Measurements from ENCODE around the gene DLGAP1.

Gene DLGAP1

DNA sequence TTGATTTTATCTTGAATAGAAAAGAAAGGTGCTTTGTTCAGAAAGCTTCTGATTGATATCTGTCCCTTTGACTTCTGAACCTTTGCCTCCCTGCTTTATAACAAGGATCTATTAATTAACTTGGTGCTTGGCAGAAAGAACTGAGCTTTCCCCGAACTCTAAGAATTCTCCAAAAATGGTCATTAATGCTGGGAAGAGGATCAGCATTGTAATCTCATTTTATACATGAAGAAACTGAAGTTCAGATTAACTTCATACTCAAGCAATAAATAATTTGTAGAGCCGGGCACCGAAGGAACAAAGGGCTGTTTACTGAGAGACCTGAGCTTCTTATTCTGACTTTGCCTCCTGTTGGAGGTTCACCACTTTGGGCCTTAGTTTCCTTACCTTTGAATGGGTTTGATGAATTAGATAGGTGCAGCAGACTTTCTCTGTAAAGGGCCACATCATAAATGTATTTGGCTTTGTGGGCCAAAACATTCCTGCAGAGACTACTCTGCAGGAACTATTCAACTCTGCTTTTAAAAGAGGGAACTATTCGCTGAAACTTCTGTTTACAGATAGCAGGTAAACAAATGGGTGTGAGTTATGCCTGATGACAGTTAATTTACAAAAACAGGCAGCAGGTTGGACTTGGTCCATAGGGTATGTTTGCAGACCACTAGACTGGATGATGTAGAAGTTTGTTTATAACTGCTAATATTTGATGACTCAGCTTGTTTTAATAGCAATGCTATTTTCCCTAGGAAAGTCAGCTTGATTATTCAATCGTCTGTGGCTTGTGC lies 732.3 kb downstream of the DLGAP1 start:
- H3K4me1 ChIP-seq (ENCODE audit: control insufficient read depth, insufficient read depth, low read length): peaks cover 29% of the 10 kb centered on the region
- no peak overlapping the region for H3K9ac ChIP-seq (ENCODE audit: low read depth, low read length)
- no peak overlapping the region for H3K4me3 ChIP-seq (ENCODE audit: low read depth, low read length)
- no peaks in the 10 kb centered on the region for H3K36me3 ChIP-seq (ENCODE audit: control insufficient read depth, insufficient read depth, low read length)
- peak overlapping the region; percentile 17 for H3K27ac ChIP-seq (ENCODE audit: low read depth, low read length)
- no peaks in the 10 kb centered on the region for H3K9me3 ChIP-seq (ENCODE audit: control insufficient read depth, insufficient read depth, low read length)
- no peaks in the 10 kb centered on the region for H3K27me3 ChIP-seq (ENCODE audit: control insufficient read depth, insufficient read depth, low read length)

DNA sequence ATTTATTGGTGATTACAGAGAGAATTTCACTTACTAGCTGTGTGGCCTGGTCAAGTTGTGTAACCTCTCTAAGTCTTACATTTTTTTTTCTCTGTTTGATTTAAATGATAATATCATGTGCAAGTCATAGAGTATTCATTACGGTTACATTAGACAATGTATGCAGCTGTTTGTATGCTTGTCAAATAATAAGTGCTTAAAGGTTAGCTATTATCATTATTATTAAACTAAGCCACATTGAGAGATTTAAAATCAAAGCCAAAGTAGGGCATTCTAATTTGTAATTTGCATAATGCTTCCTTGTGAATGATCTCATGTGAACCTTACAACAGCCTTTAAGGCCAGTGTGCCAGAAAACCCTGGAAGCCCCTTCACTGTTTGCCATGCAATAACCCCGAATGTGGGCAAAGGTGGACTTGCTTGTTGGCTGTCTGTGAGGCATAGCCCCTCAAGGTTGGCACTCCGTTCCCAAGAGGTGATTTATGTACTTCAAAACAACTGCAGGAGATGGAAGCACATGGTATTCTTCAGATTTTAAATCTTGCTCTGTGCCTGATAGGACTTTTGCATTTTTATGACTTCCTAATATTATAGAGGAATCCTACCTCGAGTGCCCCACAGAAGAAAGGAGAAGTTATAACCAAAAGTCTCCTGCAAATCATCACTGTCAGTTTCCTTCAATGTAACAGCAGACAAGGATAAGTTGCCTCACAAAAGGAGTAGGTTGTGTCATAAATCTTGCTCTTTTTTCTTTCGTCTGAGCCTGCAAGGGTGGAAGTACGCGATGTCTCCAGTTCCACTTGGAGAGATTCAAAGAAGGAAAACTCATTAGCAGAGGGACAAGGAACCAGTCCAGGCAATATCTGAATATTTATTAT lies 733.1 kb downstream of the DLGAP1 start:
- Histone ChIP-seq H3K4me1 (ENCODE audit: control insufficient read depth, insufficient read depth, low read length) (peaks cover 29% of the 10 kb centered on the region), H3K9ac (ENCODE audit: low read depth, low read length) (no peak overlapping the region)

DNA sequence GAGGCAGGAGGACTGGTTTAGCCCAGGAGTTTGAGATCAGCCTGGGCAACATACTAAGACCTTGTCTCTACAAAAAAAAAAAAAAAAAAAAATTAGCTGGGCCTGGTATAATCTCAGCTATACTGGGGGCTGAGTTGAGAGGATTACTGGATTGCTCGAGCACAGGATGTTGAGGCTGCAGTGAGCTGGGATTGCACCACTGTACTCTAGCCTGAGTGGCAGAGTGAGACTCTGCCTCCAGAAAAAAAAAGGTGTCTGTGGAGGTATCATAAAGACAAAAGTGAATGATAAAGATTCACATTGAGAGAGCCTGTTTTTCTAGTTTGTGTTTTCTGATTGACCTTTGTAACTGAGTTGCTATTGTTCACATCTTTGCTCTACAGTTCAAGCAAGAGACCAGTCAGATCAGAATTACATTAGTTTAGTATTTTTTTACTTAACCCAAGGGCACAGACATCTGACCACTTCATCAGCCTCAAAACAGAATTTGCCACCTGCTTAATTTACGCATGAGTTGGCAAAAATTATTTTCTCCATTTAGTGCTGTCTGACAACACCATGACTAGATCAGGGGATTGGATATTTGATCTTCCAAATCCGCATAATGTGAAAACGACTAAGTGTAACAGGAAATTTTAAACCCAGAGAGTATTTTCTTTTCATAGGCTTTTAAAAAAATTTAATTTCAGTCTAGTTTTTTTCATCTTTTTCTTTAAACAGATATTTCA lies 734.1 kb downstream of the DLGAP1 start:
- no peaks in the 10 kb centered on the region for H3K27me3 ChIP-seq (ENCODE audit: control insufficient read depth, insufficient read depth, low read length)
- H3K4me3 ChIP-seq (ENCODE audit: low read depth, low read length): no peak overlapping the region
- H3K9me3 ChIP-seq (ENCODE audit: control insufficient read depth, insufficient read depth, low read length): no peaks in the 10 kb centered on the region
- no peak overlapping the region for H3K9ac ChIP-seq (ENCODE audit: low read depth, low read length)
- peaks cover 29% of the 10 kb centered on the region for H3K4me1 ChIP-seq (ENCODE audit: control insufficient read depth, insufficient read depth, low read length)
- peak overlapping the region; percentile 38 for H3K27ac ChIP-seq (ENCODE audit: low read depth, low read length)
- no peaks in the 10 kb centered on the region for H3K36me3 ChIP-seq (ENCODE audit: control insufficient read depth, insufficient read depth, low read length)

More for the DNA sequence above, 733.1 kb downstream of the DLGAP1 start:
- H3K27me3 ChIP-seq (ENCODE audit: control insufficient read depth, insufficient read depth, low read length): no peaks in the 10 kb centered on the region
- no peaks in the 10 kb centered on the region for H3K36me3 ChIP-seq (ENCODE audit: control insufficient read depth, insufficient read depth, low read length)
- no peak overlapping the region for H3K4me3 ChIP-seq (ENCODE audit: low read depth, low read length)
- peak overlapping the region; percentile 17 for H3K27ac ChIP-seq (ENCODE audit: low read depth, low read length)
- H3K9me3 ChIP-seq (ENCODE audit: control insufficient read depth, insufficient read depth, low read length): no peaks in the 10 kb centered on the region

DNA sequence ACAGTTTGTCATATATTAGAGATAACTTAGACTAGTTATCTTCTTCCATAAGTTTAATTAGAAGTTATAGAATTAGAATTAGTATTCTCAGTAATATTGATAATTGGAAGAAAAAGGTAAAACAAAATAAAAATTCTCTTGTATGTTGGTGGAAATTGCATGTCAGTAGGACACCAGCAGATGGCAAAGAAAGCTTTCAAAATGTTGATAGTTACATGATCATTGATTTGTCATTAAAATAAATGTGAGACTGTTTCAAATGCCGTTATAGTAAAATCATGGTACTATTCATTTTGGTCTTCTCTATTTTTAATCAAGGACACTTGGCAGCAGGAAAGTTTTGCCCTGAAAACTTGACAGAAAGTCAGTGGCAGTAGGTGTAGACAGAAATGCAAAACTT lies 734.9 kb downstream of the DLGAP1 start:
- Histone ChIP-seq H3K9ac (ENCODE audit: low read depth, low read length) (no peak overlapping the region), H3K4me1 (ENCODE audit: control insufficient read depth, insufficient read depth, low read length) (peaks cover 29% of the 10 kb centered on the region), H3K36me3 (ENCODE audit: control insufficient read depth, insufficient read depth, low read length) (no peaks in the 10 kb centered on the region), H3K27ac (ENCODE audit: low read depth, low read length) (no peak overlapping the region), H3K4me3 (ENCODE audit: low read depth, low read length) (no peak overlapping the region), H3K9me3 (ENCODE audit: control insufficient read depth, insufficient read depth, low read length) (no peaks in the 10 kb centered on the region), H3K27me3 (ENCODE audit: control insufficient read depth, insufficient read depth, low read length) (no peaks in the 10 kb centered on the region)

DNA sequence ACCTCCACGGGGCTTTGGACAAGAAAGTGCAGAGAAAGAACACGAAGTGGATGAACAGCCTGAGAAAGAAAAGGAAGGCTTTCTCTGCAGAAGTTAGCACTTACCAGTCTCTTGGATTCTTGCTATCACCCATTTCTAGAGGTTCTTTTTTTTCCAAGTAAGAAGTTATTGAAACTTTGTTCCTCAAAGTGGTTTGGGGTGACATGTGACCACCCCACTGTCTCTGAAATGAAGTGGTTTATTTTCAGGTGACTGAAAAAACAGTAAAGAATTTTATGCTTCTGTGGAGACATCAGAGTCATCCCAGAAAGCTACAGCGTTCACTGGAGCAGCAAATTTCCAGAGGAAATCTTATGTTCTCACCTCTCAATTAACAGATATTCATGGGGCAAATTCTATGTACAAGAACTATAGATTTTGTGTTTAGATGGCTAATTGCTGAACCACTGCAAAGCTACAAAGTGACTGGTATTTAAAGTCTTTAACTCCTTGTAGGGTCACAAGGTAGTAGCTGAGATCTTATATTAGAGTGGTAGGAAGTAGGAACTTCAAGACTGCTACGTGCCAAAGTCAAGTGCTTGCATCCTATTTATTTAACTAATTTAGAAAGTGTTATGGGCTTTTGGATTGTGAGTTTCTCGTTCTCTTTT lies 737.6 kb downstream of the DLGAP1 start:
- peaks cover 18% of the 10 kb centered on the region for H3K4me1 ChIP-seq (ENCODE audit: control insufficient read depth, insufficient read depth, low read length)
- no peak overlapping the region for H3K4me3 ChIP-seq (ENCODE audit: low read depth, low read length)
- no peak overlapping the region for H3K27ac ChIP-seq (ENCODE audit: low read depth, low read length)
- H3K36me3 ChIP-seq (ENCODE audit: control insufficient read depth, insufficient read depth, low read length): no peaks in the 10 kb centered on the region
- H3K9ac ChIP-seq (ENCODE audit: low read depth, low read length): no peak overlapping the region
- no peaks in the 10 kb centered on the region for H3K9me3 ChIP-seq (ENCODE audit: control insufficient read depth, insufficient read depth, low read length)
- H3K27me3 ChIP-seq (ENCODE audit: control insufficient read depth, insufficient read depth, low read length): no peaks in the 10 kb centered on the region

DNA sequence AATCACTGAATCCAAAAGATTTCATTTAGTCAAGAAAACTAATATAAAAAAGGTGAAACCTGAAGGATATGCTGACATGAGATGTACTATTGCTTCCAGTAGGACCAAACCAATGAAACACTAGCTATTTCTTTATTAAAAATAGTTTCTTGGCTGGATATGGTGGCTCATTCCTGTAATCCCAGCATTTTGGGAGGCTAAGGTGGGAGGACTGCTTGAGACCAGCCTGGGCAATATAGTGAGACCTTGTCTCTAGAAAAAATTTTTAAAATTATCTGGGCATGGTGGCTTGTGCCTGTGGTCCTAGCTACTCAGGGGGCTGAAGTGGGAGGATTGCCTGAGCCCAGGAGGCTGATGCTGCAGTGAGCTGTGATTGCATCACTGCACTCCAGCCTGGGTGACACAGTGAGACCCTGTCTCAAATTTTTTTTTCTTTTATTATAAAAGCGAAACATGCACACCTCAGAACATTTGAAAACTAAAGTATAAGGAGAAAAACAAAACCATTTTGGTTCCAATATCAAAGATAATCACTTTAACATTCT lies 738.9 kb downstream of the DLGAP1 start:
- Histone ChIP-seq H3K4me1 (ENCODE audit: control insufficient read depth, insufficient read depth, low read length) (peaks cover 5% of the 10 kb centered on the region), H3K27me3 (ENCODE audit: control insufficient read depth, insufficient read depth, low read length) (no peaks in the 10 kb centered on the region), H3K9ac (ENCODE audit: low read depth, low read length) (no peak overlapping the region), H3K9me3 (ENCODE audit: control insufficient read depth, insufficient read depth, low read length) (no peaks in the 10 kb centered on the region), H3K36me3 (ENCODE audit: control insufficient read depth, insufficient read depth, low read length) (no peaks in the 10 kb centered on the region), H3K4me3 (ENCODE audit: low read depth, low read length) (no peak overlapping the region), H3K27ac (ENCODE audit: low read depth, low read length) (no peak overlapping the region)

DNA sequence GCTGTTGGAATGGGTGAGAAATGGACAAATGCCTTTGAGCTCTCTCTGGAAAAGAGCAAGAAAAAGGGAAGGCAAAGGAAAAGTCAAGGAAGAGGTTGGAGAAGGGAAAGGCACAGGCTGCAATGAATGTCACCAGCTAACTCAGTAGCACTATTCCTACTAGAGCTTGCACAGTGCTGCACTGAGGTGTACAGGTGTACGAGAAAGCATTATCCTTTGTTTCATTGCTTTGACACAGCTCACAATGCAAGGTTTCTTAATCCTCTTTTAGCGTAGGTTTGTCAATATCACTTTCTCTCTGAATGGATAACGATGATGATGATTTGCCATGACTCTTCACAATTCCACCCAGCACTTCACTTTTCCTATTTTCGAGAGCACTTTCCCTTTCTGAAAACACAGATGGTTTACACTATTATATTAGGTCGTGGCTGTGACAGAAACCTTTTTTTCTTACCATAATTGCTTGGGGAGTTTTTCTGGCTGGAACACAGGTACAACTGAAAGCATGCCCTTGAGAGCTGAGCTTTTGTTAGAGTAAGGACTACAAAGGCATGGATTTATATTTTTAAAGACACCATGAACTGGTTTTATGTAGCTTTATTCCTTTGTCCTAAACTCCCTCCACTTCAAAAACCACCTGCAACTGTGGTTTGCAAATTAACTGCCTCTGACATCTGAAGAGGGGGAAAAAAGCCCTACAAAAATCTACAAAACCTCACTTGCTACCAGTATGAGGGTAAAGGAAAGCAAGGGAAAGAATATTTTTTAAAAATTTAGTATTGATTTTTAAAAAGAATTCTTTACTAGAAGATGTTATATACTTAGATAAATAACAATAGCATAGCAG lies 739.7 kb downstream of the DLGAP1 start:
- H3K4me3 ChIP-seq (ENCODE audit: low read depth, low read length): no peak overlapping the region
- H3K4me1 ChIP-seq (ENCODE audit: control insufficient read depth, insufficient read depth, low read length): no peaks in the 10 kb centered on the region
- no peaks in the 10 kb centered on the region for H3K36me3 ChIP-seq (ENCODE audit: control insufficient read depth, insufficient read depth, low read length)
- H3K27me3 ChIP-seq (ENCODE audit: control insufficient read depth, insufficient read depth, low read length): no peaks in the 10 kb centered on the region
- H3K9ac ChIP-seq (ENCODE audit: low read depth, low read length): no peak overlapping the region
- no peaks in the 10 kb centered on the region for H3K9me3 ChIP-seq (ENCODE audit: control insufficient read depth, insufficient read depth, low read length)
- H3K27ac ChIP-seq (ENCODE audit: low read depth, low read length): no peak overlapping the region

DNA sequence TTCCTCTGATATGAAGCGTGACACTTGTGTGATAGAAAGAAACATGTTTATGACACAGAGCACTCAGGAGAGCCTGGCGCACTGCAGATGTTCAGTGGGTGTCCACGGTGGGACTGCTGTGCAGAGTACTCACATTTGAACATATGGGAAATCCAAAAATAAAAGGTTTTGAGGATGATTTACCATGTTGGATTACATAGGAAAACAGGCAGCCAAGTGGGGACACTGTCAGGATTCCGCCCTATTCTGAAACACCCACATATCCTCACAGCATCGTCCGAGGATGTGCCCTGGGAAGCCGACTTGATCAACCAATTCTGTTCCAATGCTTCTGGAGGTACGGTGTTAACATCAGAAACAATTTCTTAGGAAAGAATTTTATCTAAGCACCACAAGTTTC lies 741.4 kb downstream of the DLGAP1 start:
- H3K4me1 ChIP-seq (ENCODE audit: control insufficient read depth, insufficient read depth, low read length): no peaks in the 10 kb centered on the region
- H3K9me3 ChIP-seq (ENCODE audit: control insufficient read depth, insufficient read depth, low read length): no peaks in the 10 kb centered on the region
- no peak overlapping the region for H3K9ac ChIP-seq (ENCODE audit: low read depth, low read length)
- no peak overlapping the region for H3K27ac ChIP-seq (ENCODE audit: low read depth, low read length)
- no peaks in the 10 kb centered on the region for H3K36me3 ChIP-seq (ENCODE audit: control insufficient read depth, insufficient read depth, low read length)
- H3K4me3 ChIP-seq (ENCODE audit: low read depth, low read length): no peak overlapping the region
- H3K27me3 ChIP-seq (ENCODE audit: control insufficient read depth, insufficient read depth, low read length): no peaks in the 10 kb centered on the region

DNA sequence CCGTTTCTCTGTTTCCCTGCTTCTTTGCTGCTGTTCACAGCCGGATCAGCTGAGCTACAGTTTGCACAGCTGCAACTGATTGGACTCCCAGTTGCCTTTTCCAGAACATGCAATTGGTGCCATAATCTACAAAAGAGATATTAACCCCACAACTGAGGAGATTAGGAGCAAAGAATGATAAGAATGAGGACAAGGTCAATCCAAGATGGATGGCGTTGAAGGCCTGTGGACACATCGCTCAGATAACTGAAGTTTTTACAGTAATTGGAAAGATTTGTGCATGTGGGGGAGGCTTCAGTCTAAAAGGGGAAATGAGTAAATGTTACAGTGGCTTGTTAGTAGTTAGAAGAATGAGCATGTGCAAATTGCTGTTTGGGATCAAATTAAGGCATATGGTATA lies 741.9 kb downstream of the DLGAP1 start:
- Histone ChIP-seq H3K27ac (ENCODE audit: low read depth, low read length) (no peak overlapping the region), H3K36me3 (ENCODE audit: control insufficient read depth, insufficient read depth, low read length) (no peaks in the 10 kb centered on the region), H3K4me1 (ENCODE audit: control insufficient read depth, insufficient read depth, low read length) (no peaks in the 10 kb centered on the region), H3K9ac (ENCODE audit: low read depth, low read length) (no peak overlapping the region), H3K9me3 (ENCODE audit: control insufficient read depth, insufficient read depth, low read length) (no peaks in the 10 kb centered on the region), H3K4me3 (ENCODE audit: low read depth, low read length) (no peak overlapping the region), H3K27me3 (ENCODE audit: control insufficient read depth, insufficient read depth, low read length) (no peaks in the 10 kb centered on the region)

DNA sequence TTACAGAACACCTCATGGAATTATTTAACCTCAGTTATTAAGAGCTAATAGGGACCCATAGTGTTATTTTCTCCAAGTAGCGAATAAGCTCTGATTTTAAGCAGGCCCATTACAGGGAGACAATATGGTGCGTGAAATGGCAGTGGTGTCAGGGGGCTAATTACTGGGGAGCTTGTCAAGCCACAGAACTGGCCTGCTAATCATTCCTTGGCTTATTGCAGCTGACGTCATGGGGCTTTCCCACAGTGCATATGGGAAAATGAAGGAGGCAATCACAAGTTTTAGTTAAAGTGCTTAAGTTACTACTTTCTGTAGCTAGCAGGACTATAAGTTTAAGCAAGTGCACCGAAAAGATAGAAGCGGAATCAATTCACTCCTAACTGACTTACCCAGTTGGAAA lies 742.6 kb downstream of the DLGAP1 start:
- Histone ChIP-seq H3K27me3 (ENCODE audit: control insufficient read depth, insufficient read depth, low read length) (no peaks in the 10 kb centered on the region), H3K4me1 (ENCODE audit: control insufficient read depth, insufficient read depth, low read length) (no peaks in the 10 kb centered on the region), H3K4me3 (ENCODE audit: low read depth, low read length) (no peak overlapping the region), H3K9ac (ENCODE audit: low read depth, low read length) (no peak overlapping the region), H3K36me3 (ENCODE audit: control insufficient read depth, insufficient read depth, low read length) (no peaks in the 10 kb centered on the region), H3K9me3 (ENCODE audit: control insufficient read depth, insufficient read depth, low read length) (no peaks in the 10 kb centered on the region), H3K27ac (ENCODE audit: low read depth, low read length) (no peak overlapping the region)

Data from HUES48 (cell line).